ENCODE measurements around the gene EIF4G2.

The EIF4G2 gene

DNA sequence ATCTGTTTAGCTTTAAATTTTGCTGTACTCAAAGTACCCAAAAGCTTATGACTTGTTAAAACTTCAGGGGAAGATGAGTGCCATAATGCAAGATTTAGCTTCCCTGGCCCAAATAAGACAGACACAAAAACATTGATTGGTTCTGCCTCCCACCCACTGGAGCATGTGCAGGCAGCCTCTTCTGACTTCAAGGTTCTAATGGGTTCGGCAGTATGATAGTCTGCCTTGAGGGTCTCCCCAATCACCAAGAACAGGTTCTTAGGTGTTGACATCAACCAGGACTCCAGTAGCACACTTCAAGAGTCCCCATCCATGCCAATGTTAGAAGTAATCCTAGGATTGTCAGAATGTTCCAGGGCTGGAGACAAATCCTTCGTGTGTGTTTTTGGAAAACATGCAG, 12.5 kb downstream of the EIF4G2 start:
- no peak overlapping the region for H3K27ac ChIP-seq
- no peak overlapping the region for H3K4me3 ChIP-seq (IDR thresholded peaks at IDR 0.05; ENCODE audit: insufficient read depth, low read depth, low read length)
- no peaks in the 10 kb centered on the region for H4K20me1 ChIP-seq (ENCODE audit: insufficient read depth)
- no peak overlapping the region for H3K9ac ChIP-seq
- no peaks in the 10 kb centered on the region for H3K79me2 ChIP-seq (ENCODE audit: insufficient read depth, low read depth)
- no peak overlapping the region for H2AFZ ChIP-seq (ENCODE audit: low read depth)
- H3K4me1 ChIP-seq (ENCODE audit: low read depth, poor library complexity, severe bottlenecking), result peaks cover 6% of the 10 kb centered on the region
- H3K27me3 ChIP-seq (ENCODE audit: insufficient read depth, low read depth), result no peaks in the 10 kb centered on the region
- TF ChIP-seq, protein P1, sequence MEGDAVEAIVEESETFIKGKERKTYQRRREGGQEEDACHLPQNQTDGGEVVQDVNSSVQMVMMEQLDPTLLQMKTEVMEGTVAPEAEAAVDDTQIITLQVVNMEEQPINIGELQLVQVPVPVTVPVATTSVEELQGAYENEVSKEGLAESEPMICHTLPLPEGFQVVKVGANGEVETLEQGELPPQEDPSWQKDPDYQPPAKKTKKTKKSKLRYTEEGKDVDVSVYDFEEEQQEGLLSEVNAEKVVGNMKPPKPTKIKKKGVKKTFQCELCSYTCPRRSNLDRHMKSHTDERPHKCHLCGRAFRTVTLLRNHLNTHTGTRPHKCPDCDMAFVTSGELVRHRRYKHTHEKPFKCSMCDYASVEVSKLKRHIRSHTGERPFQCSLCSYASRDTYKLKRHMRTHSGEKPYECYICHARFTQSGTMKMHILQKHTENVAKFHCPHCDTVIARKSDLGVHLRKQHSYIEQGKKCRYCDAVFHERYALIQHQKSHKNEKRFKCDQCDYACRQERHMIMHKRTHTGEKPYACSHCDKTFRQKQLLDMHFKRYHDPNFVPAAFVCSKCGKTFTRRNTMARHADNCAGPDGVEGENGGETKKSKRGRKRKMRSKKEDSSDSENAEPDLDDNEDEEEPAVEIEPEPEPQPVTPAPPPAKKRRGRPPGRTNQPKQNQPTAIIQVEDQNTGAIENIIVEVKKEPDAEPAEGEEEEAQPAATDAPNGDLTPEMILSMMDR (conservative IDR thresholded peaks at IDR 0.05; ENCODE audit: low read depth, low read length), result no peak
- H3K4me2 ChIP-seq, result no peak overlapping the region
- H3K36me3 ChIP-seq (ENCODE audit: insufficient read depth), result peaks cover 32% of the 10 kb centered on the region; the same call in 1 of the 2 replicates

DNA sequence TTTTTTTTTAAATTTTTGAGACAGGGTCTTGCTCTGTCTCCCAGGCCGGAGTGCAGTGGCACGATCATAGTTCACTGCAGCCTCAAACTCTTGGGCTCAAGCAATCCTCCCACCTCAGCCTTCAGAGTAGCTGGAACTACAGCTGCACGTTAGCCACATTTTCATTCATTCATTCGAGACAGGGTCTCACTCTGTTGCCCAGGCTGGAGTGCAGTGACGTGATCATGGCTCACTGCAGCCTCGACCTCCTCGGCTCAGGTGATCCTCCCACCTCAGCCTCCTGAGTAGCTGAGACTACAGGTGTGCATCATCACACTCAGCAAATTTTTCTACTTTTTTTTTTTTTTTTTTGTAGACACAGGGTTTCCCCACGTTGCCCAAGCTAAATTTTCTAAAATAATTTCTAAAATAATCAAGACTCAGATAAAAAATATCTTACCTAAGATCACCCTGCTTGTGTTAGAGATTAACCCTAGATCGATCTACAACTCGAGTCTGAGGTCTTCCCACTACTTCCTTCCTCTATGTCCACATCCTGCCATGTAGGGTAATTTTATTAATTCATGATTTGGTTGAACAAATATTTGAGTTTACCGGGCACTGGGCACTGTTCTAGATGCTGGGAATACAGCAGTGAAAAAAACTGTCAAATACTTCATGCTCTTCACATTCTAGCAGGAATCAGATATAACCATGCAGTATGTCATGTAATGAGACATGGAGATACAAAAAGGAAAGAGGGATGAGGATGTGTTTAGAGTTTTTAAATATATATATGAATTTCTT, 15.1 kb downstream of the EIF4G2 start:
- H3K27ac ChIP-seq, result no peak overlapping the region
- H3K4me3 ChIP-seq (IDR thresholded peaks at IDR 0.05; ENCODE audit: insufficient read depth, low read depth, low read length), result no peak overlapping the region
- H3K27me3 ChIP-seq (ENCODE audit: insufficient read depth, low read depth), result no peaks in the 10 kb centered on the region
- peaks cover 6% of the 10 kb centered on the region for H3K4me1 ChIP-seq (ENCODE audit: low read depth, poor library complexity, severe bottlenecking)
- H3K79me2 ChIP-seq (ENCODE audit: insufficient read depth, low read depth), result no peaks in the 10 kb centered on the region
- H3K4me2 ChIP-seq, result no peak overlapping the region
- TF ChIP-seq, protein P1 (conservative IDR thresholded peaks at IDR 0.05; ENCODE audit: low read depth, low read length), result no peak
- H2AFZ ChIP-seq (ENCODE audit: low read depth), result no peak overlapping the region
- peaks cover 12% of the 10 kb centered on the region; the same call in 1 of the 2 replicates for H3K36me3 ChIP-seq (ENCODE audit: insufficient read depth)
- no peaks in the 10 kb centered on the region for H4K20me1 ChIP-seq (ENCODE audit: insufficient read depth)
- H3K9ac ChIP-seq, result no peak overlapping the region

DNA sequence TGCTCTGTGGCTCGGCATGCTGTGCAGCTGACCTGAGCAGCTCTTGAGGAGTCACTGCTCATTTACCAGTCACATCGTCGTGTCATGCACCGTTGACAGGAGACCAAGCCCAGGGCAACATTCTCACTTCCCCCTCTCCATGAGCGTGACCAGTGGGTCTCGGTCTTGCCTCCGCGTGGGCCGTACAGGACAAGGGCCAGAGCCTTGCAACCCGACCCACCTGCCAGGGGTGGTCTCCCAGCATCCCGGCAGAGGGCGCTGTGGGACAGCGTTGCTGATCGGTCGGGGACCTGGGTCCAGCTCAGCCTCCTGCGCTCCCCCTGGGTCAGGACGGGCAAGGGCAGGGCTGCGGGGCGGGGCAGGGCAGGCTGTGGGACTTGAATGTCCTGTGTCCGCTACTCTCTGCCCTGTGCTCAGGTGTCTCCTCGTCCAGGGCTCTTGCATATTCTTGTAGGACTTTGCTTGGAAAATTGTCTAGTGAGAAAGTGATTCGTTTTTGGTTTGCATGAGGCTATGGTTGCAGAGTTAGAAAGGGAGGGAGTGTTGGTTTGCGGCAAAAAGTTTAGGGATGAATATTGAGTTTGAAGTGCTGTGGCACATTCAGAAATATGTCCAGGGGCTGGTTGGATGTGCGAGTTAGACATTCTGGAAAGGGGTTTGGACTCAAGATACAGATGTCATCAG, 16.2 kb downstream of the EIF4G2 start:
- Histone ChIP-seq H2AFZ (ENCODE audit: low read depth) (peak overlapping the region; percentile 62; the same call in 1 of the 2 replicates), H3K9ac (no peak overlapping the region), H3K4me2 (peak overlapping the region; percentile 45; the same call in 1 of the 2 replicates), H3K4me3 (IDR thresholded peaks at IDR 0.05; ENCODE audit: insufficient read depth, low read depth, low read length) (no peak overlapping the region), H3K27ac (no peak overlapping the region), H3K4me1 (ENCODE audit: low read depth, poor library complexity, severe bottlenecking) (peaks cover 6% of the 10 kb centered on the region), H3K27me3 (ENCODE audit: insufficient read depth, low read depth) (no peaks in the 10 kb centered on the region), H4K20me1 (ENCODE audit: insufficient read depth) (no peaks in the 10 kb centered on the region), H3K36me3 (ENCODE audit: insufficient read depth) (0 out of 2 replicates have a peak, but pooled peaks cover 5% of the 10 kb centered on the region), H3K79me2 (ENCODE audit: insufficient read depth, low read depth) (no peaks in the 10 kb centered on the region)
- TF ChIP-seq, protein P1 (conservative IDR thresholded peaks at IDR 0.05; ENCODE audit: low read depth, low read length), result peak; percentile 94

DNA sequence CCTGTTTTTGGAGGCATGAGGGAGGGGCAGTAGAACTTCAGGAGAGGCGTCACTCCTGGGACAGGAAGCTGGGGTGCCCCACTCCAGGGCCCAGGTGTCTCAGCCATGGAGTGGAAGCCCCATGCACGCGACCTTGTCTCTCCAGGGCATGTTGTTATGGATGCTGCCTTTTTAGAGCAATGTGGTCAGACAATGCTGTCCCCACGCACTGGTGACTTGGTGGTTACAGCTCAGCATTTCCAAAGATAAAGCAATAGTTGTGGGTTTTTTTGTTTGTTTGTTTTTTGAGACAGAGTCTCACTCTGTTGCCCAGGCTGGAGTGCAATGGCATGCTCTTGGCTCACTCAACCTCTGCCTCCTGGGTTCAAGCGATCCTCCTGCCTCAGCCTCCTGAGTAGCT, 22.3 kb downstream of the EIF4G2 start:
- H3K4me2 ChIP-seq, result no peak overlapping the region
- H3K9ac ChIP-seq, result no peak overlapping the region
- no peaks in the 10 kb centered on the region for H3K36me3 ChIP-seq (ENCODE audit: insufficient read depth)
- H2AFZ ChIP-seq (ENCODE audit: low read depth), result no peak overlapping the region
- no peak overlapping the region for H3K27ac ChIP-seq
- no peaks in the 10 kb centered on the region for H4K20me1 ChIP-seq (ENCODE audit: insufficient read depth)
- TF ChIP-seq, protein P1 (conservative IDR thresholded peaks at IDR 0.05; ENCODE audit: low read depth, low read length), result no peak
- no peak overlapping the region for H3K4me3 ChIP-seq (IDR thresholded peaks at IDR 0.05; ENCODE audit: insufficient read depth, low read depth, low read length)
- H3K4me1 ChIP-seq (ENCODE audit: low read depth, poor library complexity, severe bottlenecking), result no peaks in the 10 kb centered on the region
- no peaks in the 10 kb centered on the region for H3K27me3 ChIP-seq (ENCODE audit: insufficient read depth, low read depth)
- H3K79me2 ChIP-seq (ENCODE audit: insufficient read depth, low read depth), result no peaks in the 10 kb centered on the region
